Measurements from ENCODE around the gene DDA1.
A peak's percentile ranks its signal among the peaks of the same experiment; 100 is the strongest.

DDA1 gene

GRCh38 chr19:17309198-17309964 is at the start of gene DDA1 (continued):
- TF ChIP-seq, protein P1, sequence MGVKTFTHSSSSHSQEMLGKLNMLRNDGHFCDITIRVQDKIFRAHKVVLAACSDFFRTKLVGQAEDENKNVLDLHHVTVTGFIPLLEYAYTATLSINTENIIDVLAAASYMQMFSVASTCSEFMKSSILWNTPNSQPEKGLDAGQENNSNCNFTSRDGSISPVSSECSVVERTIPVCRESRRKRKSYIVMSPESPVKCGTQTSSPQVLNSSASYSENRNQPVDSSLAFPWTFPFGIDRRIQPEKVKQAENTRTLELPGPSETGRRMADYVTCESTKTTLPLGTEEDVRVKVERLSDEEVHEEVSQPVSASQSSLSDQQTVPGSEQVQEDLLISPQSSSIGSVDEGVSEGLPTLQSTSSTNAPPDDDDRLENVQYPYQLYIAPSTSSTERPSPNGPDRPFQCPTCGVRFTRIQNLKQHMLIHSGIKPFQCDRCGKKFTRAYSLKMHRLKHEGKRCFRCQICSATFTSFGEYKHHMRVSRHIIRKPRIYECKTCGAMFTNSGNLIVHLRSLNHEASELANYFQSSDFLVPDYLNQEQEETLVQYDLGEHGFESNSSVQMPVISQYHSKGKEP (tag by site-specific recombination; IDR thresholded peaks at IDR 0.05): no peak
- no peak for TF ChIP-seq ZNF140 (tag by site-specific recombination; IDR thresholded peaks at IDR 0.05)
- TF ChIP-seq ZNF561 (tag by site-specific recombination; IDR thresholded peaks at IDR 0.05; ENCODE audit: borderline replicate concordance): no peak
- no peak for TF ChIP-seq ZNF555 (tag by site-specific recombination; conservative IDR thresholded peaks at IDR 0.05)
- peak; percentile 91 for TF ChIP-seq KLF16 (tag by site-specific recombination; IDR thresholded peaks at IDR 0.05)
- TF ChIP-seq, protein P2, sequence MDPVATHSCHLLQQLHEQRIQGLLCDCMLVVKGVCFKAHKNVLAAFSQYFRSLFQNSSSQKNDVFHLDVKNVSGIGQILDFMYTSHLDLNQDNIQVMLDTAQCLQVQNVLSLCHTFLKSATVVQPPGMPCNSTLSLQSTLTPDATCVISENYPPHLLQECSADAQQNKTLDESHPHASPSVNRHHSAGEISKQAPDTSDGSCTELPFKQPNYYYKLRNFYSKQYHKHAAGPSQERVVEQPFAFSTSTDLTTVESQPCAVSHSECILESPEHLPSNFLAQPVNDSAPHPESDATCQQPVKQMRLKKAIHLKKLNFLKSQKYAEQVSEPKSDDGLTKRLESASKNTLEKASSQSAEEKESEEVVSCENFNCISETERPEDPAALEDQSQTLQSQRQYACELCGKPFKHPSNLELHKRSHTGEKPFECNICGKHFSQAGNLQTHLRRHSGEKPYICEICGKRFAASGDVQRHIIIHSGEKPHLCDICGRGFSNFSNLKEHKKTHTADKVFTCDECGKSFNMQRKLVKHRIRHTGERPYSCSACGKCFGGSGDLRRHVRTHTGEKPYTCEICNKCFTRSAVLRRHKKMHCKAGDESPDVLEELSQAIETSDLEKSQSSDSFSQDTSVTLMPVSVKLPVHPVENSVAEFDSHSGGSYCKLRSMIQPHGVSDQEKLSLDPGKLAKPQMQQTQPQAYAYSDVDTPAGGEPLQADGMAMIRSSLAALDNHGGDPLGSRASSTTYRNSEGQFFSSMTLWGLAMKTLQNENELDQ (tag by site-specific recombination; IDR thresholded peaks at IDR 0.05; ENCODE audit: low read depth): no peak
- TF ChIP-seq, protein P3, sequence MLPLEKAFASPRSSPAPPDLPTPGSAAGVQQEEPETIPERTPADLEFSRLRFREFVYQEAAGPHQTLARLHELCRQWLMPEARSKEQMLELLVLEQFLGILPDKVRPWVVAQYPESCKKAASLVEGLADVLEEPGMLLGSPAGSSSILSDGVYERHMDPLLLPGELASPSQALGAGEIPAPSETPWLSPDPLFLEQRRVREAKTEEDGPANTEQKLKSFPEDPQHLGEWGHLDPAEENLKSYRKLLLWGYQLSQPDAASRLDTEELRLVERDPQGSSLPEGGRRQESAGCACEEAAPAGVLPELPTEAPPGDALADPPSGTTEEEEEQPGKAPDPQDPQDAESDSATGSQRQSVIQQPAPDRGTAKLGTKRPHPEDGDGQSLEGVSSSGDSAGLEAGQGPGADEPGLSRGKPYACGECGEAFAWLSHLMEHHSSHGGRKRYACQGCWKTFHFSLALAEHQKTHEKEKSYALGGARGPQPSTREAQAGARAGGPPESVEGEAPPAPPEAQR (tag by site-specific recombination; IDR thresholded peaks at IDR 0.05): no peak
- TF ChIP-seq ZNF747 (tag by site-specific recombination; IDR thresholded peaks at IDR 0.05): no peak
- TF ChIP-seq ZNF777 (tag by site-specific recombination; IDR thresholded peaks at IDR 0.05; ENCODE audit: borderline replicate concordance): no peak
- TF ChIP-seq ZBTB1 (tag by site-specific recombination; IDR thresholded peaks at IDR 0.05): no peak
- TF ChIP-seq ZNF146 (tag by site-specific recombination; IDR thresholded peaks at IDR 0.05): no peak
- TF ChIP-seq ZNF121 (tag by site-specific recombination; IDR thresholded peaks at IDR 0.05): no peak
- TF ChIP-seq ZNF629 (tag by site-specific recombination; IDR thresholded peaks at IDR 0.05): peak; percentile 57; the same call in 1 of the 2 replicates
- no peak for TF ChIP-seq ZNF266 (tag by site-specific recombination; IDR thresholded peaks at IDR 0.05; ENCODE audit: low read depth)
- TF ChIP-seq, protein P4, sequence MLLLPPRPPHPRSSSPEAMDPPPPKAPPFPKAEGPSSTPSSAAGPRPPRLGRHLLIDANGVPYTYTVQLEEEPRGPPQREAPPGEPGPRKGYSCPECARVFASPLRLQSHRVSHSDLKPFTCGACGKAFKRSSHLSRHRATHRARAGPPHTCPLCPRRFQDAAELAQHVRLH (tag by site-specific recombination; IDR thresholded peaks at IDR 0.05): peak; percentile 30; the same call in 1 of the 2 replicates
- no peak for TF ChIP-seq ZNF501 (tag by site-specific recombination; IDR thresholded peaks at IDR 0.05)
- TF ChIP-seq TCF7L2 (IDR thresholded peaks at IDR 0.05; ENCODE audit: borderline replicate concordance, low read depth, low read length): no peak
- peak; percentile 90 for TF ChIP-seq ZBTB48 (tag by site-specific recombination; IDR thresholded peaks at IDR 0.05)
- TF ChIP-seq ZBTB20 (tag by site-specific recombination; IDR thresholded peaks at IDR 0.05): no peak; the same call in 1 of the 2 replicates
- TF ChIP-seq SP3 (tag by site-specific recombination; IDR thresholded peaks at IDR 0.05): peak; percentile 100
- TF ChIP-seq ZFHX2 (tag by site-specific recombination; conservative IDR thresholded peaks at IDR 0.05): peak; percentile 91
- TF ChIP-seq MZF1 (tag by site-specific recombination; IDR thresholded peaks at IDR 0.05; ENCODE audit: borderline replicate concordance): no peak
- TF ChIP-seq ZNF350 (tag by site-specific recombination; IDR thresholded peaks at IDR 0.05): no peak
- TF ChIP-seq ZNF785 (tag by site-specific recombination; IDR thresholded peaks at IDR 0.05): no peak
- no peak for TF ChIP-seq ZNF658 (tag by site-specific recombination; IDR thresholded peaks at IDR 0.05)
- TF ChIP-seq ZNF701 (tag by site-specific recombination; IDR thresholded peaks at IDR 0.05): no peak
- no peak for TF ChIP-seq OVOL3 (tag by site-specific recombination; IDR thresholded peaks at IDR 0.05)
- no peak for TF ChIP-seq SALL2 (tag by site-specific recombination; IDR thresholded peaks at IDR 0.05; ENCODE audit: borderline replicate concordance)
- TF ChIP-seq ZNF530 (tag by site-specific recombination; IDR thresholded peaks at IDR 0.05; ENCODE audit: low read depth): no peak
- no peak for TF ChIP-seq ZNF19 (tag by site-specific recombination; IDR thresholded peaks at IDR 0.05; ENCODE audit: low read depth)
- no peak for TF ChIP-seq ZNF23 (tag by site-specific recombination; IDR thresholded peaks at IDR 0.05; ENCODE audit: borderline replicate concordance)
- TF ChIP-seq ZSCAN23 (tag by site-specific recombination; IDR thresholded peaks at IDR 0.05): 0 out of 2 replicates have a peak, but pooled peaks have one; percentile 29
- TF ChIP-seq ZNF660 (tag by site-specific recombination; IDR thresholded peaks at IDR 0.05): no peak
- TF ChIP-seq ZNF521 (tag by site-specific recombination; IDR thresholded peaks at IDR 0.05): no peak
- no peak for TF ChIP-seq ZNF623 (tag by site-specific recombination; IDR thresholded peaks at IDR 0.05)

Measured in HEK293 (cell line).